GM23338 (cell line): ENCODE measurements around the gene GSC2. TPM values are rescaled to one million over a fixed set of nuclear protein-coding genes. Genes with fewer than 3 reads are reported as not detected.

Source experiments
- ATAC-seq: fragments of 200-7000 bp; cut with Tn5 transposase; 3 replicates; pipeline ENCODE4 v1.9.1; 2020
- DNase-seq: peaks from one replicate; pipeline ENCODE4 v3.0.0-alpha.2; 2015; ENCODE audit warnings: low spot score
- H2AFZ ChIP-seq: fragments of 200-600 bp; sonication (generic); 2 replicates; pipeline ENCODE4 v1.8.0; 2016; ENCODE audit warnings: antibody characterized with exemption, mild to moderate bottlenecking, moderate library complexity
- H3F3A ChIP-seq: fragments of 200-600 bp; sonication (generic); replicated peaks from 2 replicates; pipeline ENCODE4 v1.8.0; 2017; ENCODE audit warnings: antibody characterized with exemption, mixed run types, low read depth
- H3K27ac ChIP-seq: fragments of 200-600 bp; sonication (generic); 2 replicates; pipeline ENCODE4 v1.6.1; 2016; ENCODE audit warnings: low read depth
- H3K27me3 ChIP-seq: fragments of 200-600 bp; sonication (generic); 2 replicates; pipeline ENCODE4 v1.8.0; 2016; ENCODE audit warnings: mild to moderate bottlenecking, mixed run types, moderate library complexity; ENCODE audit not compliant: insufficient read depth
- H3K36me3 ChIP-seq: fragments of 200-600 bp; sonication (generic); 2 replicates; pipeline ENCODE4 v1.8.0; 2016; ENCODE audit warnings: mild to moderate bottlenecking; ENCODE audit not compliant: insufficient read depth
- H3K4me1 ChIP-seq: fragments of 200-600 bp; sonication (generic); 2 replicates; pipeline ENCODE4 v1.8.0; 2016; ENCODE audit warnings: mild to moderate bottlenecking, moderate library complexity; ENCODE audit not compliant: insufficient read depth
- H3K4me2 ChIP-seq: fragments of 200-600 bp; sonication (generic); 2 replicates; pipeline ENCODE4 v1.7.1; 2017; ENCODE audit warnings: mixed run types
- H3K4me3 ChIP-seq: fragments of 200-600 bp; sonication (generic); 2 replicates; pipeline ENCODE4 v1.6.1; 2016; ENCODE audit warnings: mixed run types
- H3K79me2 ChIP-seq: fragments of 200-600 bp; sonication (generic); replicated peaks from 2 replicates; pipeline ENCODE4 v1.8.0; 2017; ENCODE audit warnings: mild to moderate bottlenecking; ENCODE audit not compliant: insufficient read depth
- H3K9me2 ChIP-seq: fragments of 200-600 bp; sonication (generic); 2 replicates; pipeline ENCODE4 v1.8.0; 2017; ENCODE audit not compliant: insufficient read depth
- H4K20me1 ChIP-seq: fragments of 200-600 bp; sonication (generic); replicated peaks from 2 replicates; pipeline ENCODE4 v1.8.0; 2017; ENCODE audit warnings: mild to moderate bottlenecking; ENCODE audit not compliant: insufficient read depth
- H3K27ac Mint-ChIP-seq: 2 replicates; pipeline ENCODE4 v1.8.0; 2020; ENCODE audit warnings: inconsistent platforms, mild to moderate bottlenecking, moderate library complexity, mixed read lengths
- H3K27me3 Mint-ChIP-seq: 3 replicates; pipeline ENCODE4 v1.8.0; 2022; ENCODE audit warnings: low read depth, mild to moderate bottlenecking, moderate library complexity, mixed read lengths, inconsistent platforms; ENCODE audit not compliant: insufficient read depth, poor library complexity
- H3K36me3 Mint-ChIP-seq: 3 replicates; pipeline ENCODE4 v1.8.0; 2021; ENCODE audit warnings: low read depth, mild to moderate bottlenecking, inconsistent platforms, moderate library complexity, mixed read lengths
- H3K4me1 Mint-ChIP-seq: 3 replicates; pipeline ENCODE4 v1.8.0; 2020; ENCODE audit warnings: mild to moderate bottlenecking, inconsistent platforms, mixed read lengths
- H3K4me3 Mint-ChIP-seq: 3 replicates; pipeline ENCODE4 v1.8.0; 2021; ENCODE audit warnings: moderate library complexity, mild to moderate bottlenecking, inconsistent platforms, mixed read lengths
- H3K9me3 Mint-ChIP-seq: 3 replicates; pipeline ENCODE4 v1.8.0; 2020; ENCODE audit warnings: moderate library complexity, mild to moderate bottlenecking, inconsistent platforms, mixed read lengths
- CREB1 ChIP-seq: fragments of 250-450 bp; sonication (Bioruptor Pico); IDR thresholded peaks from 2 replicates; pipeline ENCODE4 v1.5.0; 2020; ENCODE audit warnings: low read depth, mild to moderate bottlenecking, moderate library complexity
- EZH2 ChIP-seq: fragments of 200-600 bp; sonication (generic); IDR thresholded peaks from one replicate; pipeline ENCODE4 v1.8.0; 2017; ENCODE audit warnings: antibody characterized with exemption, mild to moderate bottlenecking, low read depth; ENCODE audit not compliant: unreplicated experiment
- EZH2phosphoT487 ChIP-seq: fragments of 200-600 bp; sonication (generic); IDR thresholded peaks from one replicate; pipeline ENCODE4 v1.8.1; 2018; ENCODE audit warnings: antibody characterized with exemption; ENCODE audit not compliant: unreplicated experiment
- JUNB ChIP-seq: IDR thresholded peaks from one replicate; pipeline ENCODE4 v1.6.1; 2016; ENCODE audit warnings: antibody characterized with exemption; ENCODE audit not compliant: unreplicated experiment
- NANOG ChIP-seq: IDR thresholded peaks from 2 replicates; pipeline ENCODE4 v1.6.1; 2016; ENCODE audit warnings: antibody characterized with exemption, borderline replicate concordance
- POLR2AphosphoS5 ChIP-seq: IDR thresholded peaks from 2 replicates; pipeline ENCODE4 v1.6.1; 2016; ENCODE audit warnings: antibody characterized with exemption, low read depth
- STAT1 ChIP-seq: IDR thresholded peaks from one replicate; pipeline ENCODE4 v1.6.1; 2016; ENCODE audit warnings: antibody characterized with exemption; ENCODE audit not compliant: unreplicated experiment
- ZNF114 ChIP-seq: fragments of 250-450 bp; sonication (Bioruptor Pico); IDR thresholded peaks from 2 replicates; pipeline ENCODE4 v1.5.0; 2020; ENCODE audit warnings: mild to moderate bottlenecking, moderate library complexity
- ZNF331 ChIP-seq: fragments of 250-450 bp; sonication (Bioruptor Pico); IDR thresholded peaks from 2 replicates; pipeline ENCODE4 v1.5.0; 2020; ENCODE audit warnings: low read depth, mild to moderate bottlenecking, moderate library complexity
- ZNF462 ChIP-seq: fragments of 250-450 bp; sonication (Bioruptor Pico); IDR thresholded peaks from 2 replicates; pipeline ENCODE4 v1.5.0; 2020; ENCODE audit warnings: mild to moderate bottlenecking, moderate library complexity
- polyA plus RNA-seq: library from polyadenylated mRNA; unstranded; fragments of >200 nt; fragmentation: Nextera tagmentation; extraction: Ambion mirVana; gene quantifications from 2 replicates; pipeline ENCODE4 v1.2.1, GENCODE V29; 2016
- total RNA-seq: library from RNA; depleted of rRNA; stranded (reverse); fragments of >200 nt; shearing (Covaris generic); gene quantifications from 2 replicates; pipeline ENCODE4 v1.2.3, GENCODE V29; 2014
- TF ChIP-seq, protein P1 (sequence below): IDR thresholded peaks from one replicate; pipeline ENCODE4 v1.6.1; 2018; ENCODE audit warnings: antibody characterized with exemption; ENCODE audit not compliant: unreplicated experiment
- TF ChIP-seq, protein P2 (sequence below): IDR thresholded peaks from 2 replicates; pipeline ENCODE4 v1.6.1; 2016; ENCODE audit warnings: antibody characterized with exemption
- TF ChIP-seq, protein P3 (sequence below), 2 experiments: fragments of 200-600 bp in 1 of 2; sonication (generic) in 1 of 2; conservative IDR thresholded peaks; 2 replicates each; pipeline versions ENCODE4 v1.5.1 to v1.6.1; 2016 to 2017; ENCODE audit warnings: antibody characterized with exemption in 2 of 2, low read depth in 2 of 2, mild to moderate bottlenecking in 2 of 2, moderate library complexity in 1 of 2

GSC2 gene
- total and polyA plus RNA-seq, 2 experiments from 2014 or later, result not detected

DNA sequence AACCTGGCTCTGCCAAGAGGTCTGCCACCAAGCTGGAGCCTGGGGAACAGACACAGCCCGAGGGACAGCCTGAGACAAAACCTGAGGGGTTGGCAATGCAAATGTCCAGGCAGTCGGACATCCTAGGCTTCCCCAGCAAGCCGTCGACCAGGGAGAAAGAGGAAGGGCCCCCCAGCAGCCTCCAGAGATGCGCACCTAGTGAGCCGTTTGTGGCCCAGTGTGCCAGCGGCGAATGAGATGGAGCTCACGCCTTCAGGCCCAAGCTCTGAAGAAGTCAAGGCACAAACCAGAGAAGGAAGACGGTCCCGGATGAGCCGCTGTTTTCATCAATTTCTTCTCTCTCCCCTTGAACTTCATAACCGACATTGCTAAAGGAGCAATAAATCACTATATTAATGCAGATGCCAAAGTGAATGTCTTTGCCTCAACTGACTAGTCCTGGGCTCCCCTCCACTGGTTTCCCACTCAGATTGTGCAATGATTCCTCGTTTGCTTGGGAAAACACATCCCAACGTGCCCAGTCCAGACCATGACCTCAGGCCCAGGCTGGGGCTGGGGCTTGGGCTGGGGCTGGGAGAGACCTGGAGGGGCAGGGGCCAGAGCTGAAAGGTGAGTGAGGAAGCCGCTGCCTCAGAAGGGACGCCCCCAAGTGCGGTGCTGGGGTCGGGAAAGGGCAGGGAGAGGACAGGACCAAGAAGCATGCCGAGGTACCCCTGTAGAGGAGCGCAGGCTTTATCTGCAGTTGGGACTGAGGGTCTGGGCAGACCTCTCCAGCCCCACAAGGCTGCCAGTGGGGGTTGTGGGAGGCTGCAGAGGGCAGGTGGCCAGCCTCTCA, 24.4 kb downstream of the GSC2 start:
- Histone ChIP-seq H3K4me2 (no peak overlapping the region), H3K27me3 (no peaks in the 10 kb centered on the region), H3K36me3 (no peaks in the 10 kb centered on the region), H3K9me2 (no peaks in the 10 kb centered on the region), H3K4me3 (no peak overlapping the region), H3F3A (peaks cover 4% of the 10 kb centered on the region; the same call in 1 of the 2 replicates), H4K20me1 (peaks cover 9% of the 10 kb centered on the region), H3K79me2 (peaks cover 11% of the 10 kb centered on the region), H2AFZ (no peak overlapping the region), H3K4me1 (peaks cover 14% of the 10 kb centered on the region), H3K27ac (no peak overlapping the region)
- peaks cover 19% of the 10 kb centered on the region for H3K4me1 Mint-ChIP-seq
- no peak for ATAC-seq
- H3K27ac Mint-ChIP-seq, result no peak overlapping the region
- H3K36me3 Mint-ChIP-seq, result no peaks in the 10 kb centered on the region; the same call in 2 of the 3 replicates
- TF ChIP-seq CREB1 (no peak), ZNF462 (CRISPR knock-in tag) (no peak), STAT1 (no peak), EZH2phosphoT487 (no peak), EZH2 (no peak), ZNF331 (no peak), NANOG (no peak), POLR2AphosphoS5 (no peak), ZNF114 (no peak), JUNB (no peak)
- TF ChIP-seq, protein P1, sequence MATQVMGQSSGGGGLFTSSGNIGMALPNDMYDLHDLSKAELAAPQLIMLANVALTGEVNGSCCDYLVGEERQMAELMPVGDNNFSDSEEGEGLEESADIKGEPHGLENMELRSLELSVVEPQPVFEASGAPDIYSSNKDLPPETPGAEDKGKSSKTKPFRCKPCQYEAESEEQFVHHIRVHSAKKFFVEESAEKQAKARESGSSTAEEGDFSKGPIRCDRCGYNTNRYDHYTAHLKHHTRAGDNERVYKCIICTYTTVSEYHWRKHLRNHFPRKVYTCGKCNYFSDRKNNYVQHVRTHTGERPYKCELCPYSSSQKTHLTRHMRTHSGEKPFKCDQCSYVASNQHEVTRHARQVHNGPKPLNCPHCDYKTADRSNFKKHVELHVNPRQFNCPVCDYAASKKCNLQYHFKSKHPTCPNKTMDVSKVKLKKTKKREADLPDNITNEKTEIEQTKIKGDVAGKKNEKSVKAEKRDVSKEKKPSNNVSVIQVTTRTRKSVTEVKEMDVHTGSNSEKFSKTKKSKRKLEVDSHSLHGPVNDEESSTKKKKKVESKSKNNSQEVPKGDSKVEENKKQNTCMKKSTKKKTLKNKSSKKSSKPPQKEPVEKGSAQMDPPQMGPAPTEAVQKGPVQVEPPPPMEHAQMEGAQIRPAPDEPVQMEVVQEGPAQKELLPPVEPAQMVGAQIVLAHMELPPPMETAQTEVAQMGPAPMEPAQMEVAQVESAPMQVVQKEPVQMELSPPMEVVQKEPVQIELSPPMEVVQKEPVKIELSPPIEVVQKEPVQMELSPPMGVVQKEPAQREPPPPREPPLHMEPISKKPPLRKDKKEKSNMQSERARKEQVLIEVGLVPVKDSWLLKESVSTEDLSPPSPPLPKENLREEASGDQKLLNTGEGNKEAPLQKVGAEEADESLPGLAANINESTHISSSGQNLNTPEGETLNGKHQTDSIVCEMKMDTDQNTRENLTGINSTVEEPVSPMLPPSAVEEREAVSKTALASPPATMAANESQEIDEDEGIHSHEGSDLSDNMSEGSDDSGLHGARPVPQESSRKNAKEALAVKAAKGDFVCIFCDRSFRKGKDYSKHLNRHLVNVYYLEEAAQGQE, result no peak
- TF ChIP-seq, protein P2, sequence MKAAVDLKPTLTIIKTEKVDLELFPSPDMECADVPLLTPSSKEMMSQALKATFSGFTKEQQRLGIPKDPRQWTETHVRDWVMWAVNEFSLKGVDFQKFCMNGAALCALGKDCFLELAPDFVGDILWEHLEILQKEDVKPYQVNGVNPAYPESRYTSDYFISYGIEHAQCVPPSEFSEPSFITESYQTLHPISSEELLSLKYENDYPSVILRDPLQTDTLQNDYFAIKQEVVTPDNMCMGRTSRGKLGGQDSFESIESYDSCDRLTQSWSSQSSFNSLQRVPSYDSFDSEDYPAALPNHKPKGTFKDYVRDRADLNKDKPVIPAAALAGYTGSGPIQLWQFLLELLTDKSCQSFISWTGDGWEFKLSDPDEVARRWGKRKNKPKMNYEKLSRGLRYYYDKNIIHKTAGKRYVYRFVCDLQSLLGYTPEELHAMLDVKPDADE, result no peak
- TF ChIP-seq, protein P3, sequence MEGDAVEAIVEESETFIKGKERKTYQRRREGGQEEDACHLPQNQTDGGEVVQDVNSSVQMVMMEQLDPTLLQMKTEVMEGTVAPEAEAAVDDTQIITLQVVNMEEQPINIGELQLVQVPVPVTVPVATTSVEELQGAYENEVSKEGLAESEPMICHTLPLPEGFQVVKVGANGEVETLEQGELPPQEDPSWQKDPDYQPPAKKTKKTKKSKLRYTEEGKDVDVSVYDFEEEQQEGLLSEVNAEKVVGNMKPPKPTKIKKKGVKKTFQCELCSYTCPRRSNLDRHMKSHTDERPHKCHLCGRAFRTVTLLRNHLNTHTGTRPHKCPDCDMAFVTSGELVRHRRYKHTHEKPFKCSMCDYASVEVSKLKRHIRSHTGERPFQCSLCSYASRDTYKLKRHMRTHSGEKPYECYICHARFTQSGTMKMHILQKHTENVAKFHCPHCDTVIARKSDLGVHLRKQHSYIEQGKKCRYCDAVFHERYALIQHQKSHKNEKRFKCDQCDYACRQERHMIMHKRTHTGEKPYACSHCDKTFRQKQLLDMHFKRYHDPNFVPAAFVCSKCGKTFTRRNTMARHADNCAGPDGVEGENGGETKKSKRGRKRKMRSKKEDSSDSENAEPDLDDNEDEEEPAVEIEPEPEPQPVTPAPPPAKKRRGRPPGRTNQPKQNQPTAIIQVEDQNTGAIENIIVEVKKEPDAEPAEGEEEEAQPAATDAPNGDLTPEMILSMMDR (conservative IDR thresholded peaks at IDR 0.05; ENCODE audit: low read depth in 2 of 2), result no peak
- no peak for DNase-seq
- H3K9me3 Mint-ChIP-seq, result no peaks in the 10 kb centered on the region
- peaks cover 24% of the 10 kb centered on the region for H3K27me3 Mint-ChIP-seq
- H3K4me3 Mint-ChIP-seq, result no peak overlapping the region
